WERI-Rb-1 (cell line): Measurements from ENCODE around the gene KRT40.
"Not testable (repeated sequence)": the region's sequence is repeated elsewhere in the genome, so short reads cannot be mapped to it uniquely, and the experiment has no call there.

Source experiments
- DNase-seq: peaks from one replicate; pipeline ENCODE4 v3.0.0-alpha.2; 2020
- H3K27ac ChIP-seq: fragments of 250-450 bp; sonication (Bioruptor Pico); 2 replicates; pipeline ENCODE4 v1.5.1; 2020; ENCODE audit warnings: mild to moderate bottlenecking, moderate library complexity
- H3K27me3 ChIP-seq: fragments of 250-450 bp; sonication (Bioruptor Pico); 2 replicates; pipeline ENCODE4 v1.5.1; 2021; ENCODE audit warnings: mild to moderate bottlenecking, low read depth, moderate library complexity; ENCODE audit not compliant: insufficient read depth, severe bottlenecking
- H3K36me3 ChIP-seq: fragments of 250-450 bp; sonication (Bioruptor Pico); 2 replicates; pipeline ENCODE4 v1.5.1; 2020; ENCODE audit warnings: mild to moderate bottlenecking, moderate library complexity
- H3K4me3 ChIP-seq: 2 replicates; pipeline ENCODE4 v1.5.1; 2011; ENCODE audit warnings: low read depth, mild to moderate bottlenecking, control low read depth, low read length
- H3K9me3 ChIP-seq: fragments of 250-450 bp; sonication (Bioruptor Pico); 2 replicates; pipeline ENCODE4 v1.5.1; 2021; ENCODE audit warnings: mild to moderate bottlenecking, moderate library complexity; ENCODE audit not compliant: severe bottlenecking
- CTCF ChIP-seq: IDR thresholded peaks from 2 replicates; pipeline ENCODE4 v1.5.1; 2011; ENCODE audit warnings: low read depth, mild to moderate bottlenecking, control low read depth, inconsistent platforms, low read length

Gene KRT40

GRCh38 chr17:41004397-41004796, 20.3 kb upstream of the KRT40 start:
- peak; percentile 21 for DNase-seq
- Histone ChIP-seq H3K27ac (no peak overlapping the region), H3K36me3 (no peaks in the 10 kb centered on the region), H3K27me3 (no peaks in the 10 kb centered on the region), H3K9me3 (no peaks in the 10 kb centered on the region), H3K4me3 (no peak overlapping the region)
- no peak for TF ChIP-seq CTCF

GRCh38 chr17:41003926-41004325, 19.8 kb upstream of the KRT40 start:
- no peak for DNase-seq
- H3K27ac ChIP-seq, result no peak overlapping the region
- H3K27me3 ChIP-seq, result no peaks in the 10 kb centered on the region
- no peaks in the 10 kb centered on the region for H3K9me3 ChIP-seq
- no peak for TF ChIP-seq CTCF
- H3K4me3 ChIP-seq, result no peak overlapping the region
- H3K36me3 ChIP-seq, result no peaks in the 10 kb centered on the region

- no peaks in the 10 kb centered on the region for H3K36me3 ChIP-seq
- H3K27ac ChIP-seq, result no peak overlapping the region
- no peak for TF ChIP-seq CTCF
- no peak for DNase-seq
- H3K27me3 ChIP-seq, result no peaks in the 10 kb centered on the region
- no peaks in the 10 kb centered on the region for H3K9me3 ChIP-seq
- H3K4me3 ChIP-seq, result no peak overlapping the region
Measured at GRCh38 chr17:41002814-41003213, 18.7 kb upstream of the KRT40 start.

GRCh38 chr17:41001795-41002194, 17.7 kb upstream of the KRT40 start:
- no peak for TF ChIP-seq CTCF
- Histone ChIP-seq H3K36me3 (no peaks in the 10 kb centered on the region), H3K4me3 (no peak overlapping the region), H3K27ac (no peak overlapping the region), H3K27me3 (no peaks in the 10 kb centered on the region), H3K9me3 (no peaks in the 10 kb centered on the region)
- DNase-seq, result no peak

GRCh38 chr17:40999563-40999962, 15.4 kb upstream of the KRT40 start, which contains the start of gene KRTAP3-2:
TSS of gene KRTAP3-2 (minus strand) at chr17:40999906. CDS start at chr17:40999853, 53 bp downstream.
- H3K4me3 ChIP-seq, H3K27me3 ChIP-seq, H3K9me3 ChIP-seq, H3K36me3 ChIP-seq: not testable (repeated sequence)
- H3K27ac ChIP-seq, result peak within 1 kb of the TSS; percentile 11; the same call in 1 of the 2 replicates
- DNase-seq, result peak; percentile 87

- no peak overlapping the region for H3K27ac ChIP-seq
- no peaks in the 10 kb centered on the region for H3K9me3 ChIP-seq
- TF ChIP-seq CTCF, result no peak
- no peaks in the 10 kb centered on the region for H3K27me3 ChIP-seq
- H3K4me3 ChIP-seq, result no peak overlapping the region
- DNase-seq, result no peak
- no peaks in the 10 kb centered on the region for H3K36me3 ChIP-seq
Measured at GRCh38 chr17:40997361-40997760, 13.2 kb upstream of the KRT40 start.
